Stimulated activated CD4-positive, alpha-beta T cell treated with anti-CD3 and anti-CD28 coated beads, Interleukin-15, amount 100 ng/mL, for 1 hour (primary cell): ENCODE measurements around the gene CFAP61.
"Not testable (repeated sequence)": the region's sequence is repeated elsewhere in the genome, so short reads cannot be mapped to it uniquely, and the experiment has no call there.

Experiments used
- DNase-seq, 2 donors: peaks; one replicate each; pipeline ENCODE4 v3.0.0-alpha.2; 2020; ENCODE audit warnings: low read depth in 1 of 2, low spot score in 1 of 2

The CFAP61 gene

GRCh38 chr20:20052074-20052970 lies at the start of gene CFAP61, which contains the start of gene CRNKL1:
Gene CFAP61 (plus strand): TSS chr20:20052532. CDS start chr20:20056654, 4,122 bp downstream.
Gene CRNKL1 (minus strand): TSS chr20:20052466. CDS start chr20:20052342, 124 bp downstream.
- DNase-seq, result peak; percentile 91 to 92

GRCh38 chr20:20003031-20003954 lies 49.0 kb upstream of the CFAP61 start:
- no peak for DNase-seq

- not testable (repeated sequence) for DNase-seq
Observed at GRCh38 chr20:20003955-20004322, 48.4 kb upstream of the CFAP61 start.

GRCh38 chr20:20005342-20005741 lies 47.0 kb upstream of the CFAP61 start:
- no peak for DNase-seq

GRCh38 chr20:20009784-20010253 lies 42.5 kb upstream of the CFAP61 start:
- DNase-seq, result no peak

- no peak for DNase-seq
Observed at GRCh38 chr20:20010639-20011500, 41.5 kb upstream of the CFAP61 start.

- no peak for DNase-seq
Observed at GRCh38 chr20:20012541-20012940, 39.8 kb upstream of the CFAP61 start.

- no peak for DNase-seq
Observed at GRCh38 chr20:20014659-20015058, 37.7 kb upstream of the CFAP61 start.

GRCh38 chr20:20017001-20017843 lies 35.1 kb upstream of the CFAP61 start, which contains the start of gene NAA20:
Gene NAA20 (plus strand): TSS chr20:20017362. CDS start chr20:20017397, 35 bp downstream.
- DNase-seq, result peak; percentile 74 to 84

GRCh38 chr20:20017844-20018185 lies 34.5 kb upstream of the CFAP61 start:
- DNase-seq, result no peak

GRCh38 chr20:20018366-20018765 lies 34.0 kb upstream of the CFAP61 start:
- DNase-seq, result no peak

GRCh38 chr20:20019123-20019522 lies 33.2 kb upstream of the CFAP61 start:
- DNase-seq, result no peak

GRCh38 chr20:20020908-20021307 lies 31.4 kb upstream of the CFAP61 start:
- DNase-seq, result no peak

GRCh38 chr20:20021835-20022234 lies 30.5 kb upstream of the CFAP61 start:
- no peak for DNase-seq

GRCh38 chr20:20022498-20022897 lies 29.8 kb upstream of the CFAP61 start:
- DNase-seq, result no peak

GRCh38 chr20:20023395-20023794 lies 28.9 kb upstream of the CFAP61 start:
- no peak for DNase-seq

- DNase-seq, result no peak
Observed at GRCh38 chr20:20024942-20025341, 27.4 kb upstream of the CFAP61 start.

GRCh38 chr20:20027284-20027683 lies 25.0 kb upstream of the CFAP61 start:
- no peak for DNase-seq

GRCh38 chr20:20031790-20032189 lies 20.5 kb upstream of the CFAP61 start:
- no peak for DNase-seq

GRCh38 chr20:20034486-20034885 lies 17.8 kb upstream of the CFAP61 start:
- DNase-seq, result no peak
